H1 (cell line): ENCODE results near the gene EXD2. TPM values are rescaled to one million over a fixed set of nuclear protein-coding genes. Genes with fewer than 3 reads are reported as not detected.

Source experiments
- CHD7 ChIP-seq: fragments of 300-600 bp; sonication (generic); IDR thresholded peaks from 2 replicates; pipeline ENCODE4 v1.7.1; 2012; ENCODE audit warnings: low read length, moderate library complexity, mild to moderate bottlenecking, inconsistent platforms; ENCODE audit not compliant: insufficient replicate concordance
- MAFK ChIP-seq: IDR thresholded peaks from 2 replicates; pipeline ENCODE4 v1.6.1; 2012; ENCODE audit warnings: low read depth, mild to moderate bottlenecking, improper control_type of control experiment, low read length
- POLR2A ChIP-seq, 2 experiments: IDR thresholded peaks; 1 replicate in 1 of 2; 2 replicates in 1 of 2; pipeline ENCODE4 v1.6.1; 2011; ENCODE audit warnings: low read depth in 2 of 2, low read length in 2 of 2, mild to moderate bottlenecking in 2 of 2; ENCODE audit errors: control extremely low read depth in 1 of 2
- TBP ChIP-seq: IDR thresholded peaks from 2 replicates; pipeline ENCODE4 v1.6.1; 2011; ENCODE audit warnings: low read depth, low read length, improper control_type of control experiment
- USF2 ChIP-seq: IDR thresholded peaks from 2 replicates; pipeline ENCODE4 v1.6.1; 2011; ENCODE audit warnings: low read length, improper control_type of control experiment
- polyA plus RNA-seq, 7 experiments: library from polyadenylated mRNA; depleted of rRNA in 3 of 7; stranded (reverse) in 5 of 7; unstranded in 2 of 7; fragments of >200 nt in 5 of 7; fragments of 200-250 nt in 2 of 7; gene quantifications; 1 replicate in 5 of 7; 2 replicates in 1 of 7; 4 replicates in 1 of 7; pipeline versions ENCODE4 v1.2.1 to v1.2.3, GENCODE V29; 2011 to 2013; ENCODE audit warnings: missing spikeins in 2 of 7, mixed read lengths in 2 of 7
- total RNA-seq: library from RNA; stranded (reverse); fragmentation: NEBNext Ultra II Directional; extraction: Animal tissue kit (Norgen Biotek cat#: 25700); gene quantifications from 2 replicates; pipeline ENCODE4 v1.2.1, GENCODE V29; 2021

EXD2 gene
- total and polyA plus RNA-seq, 2 of the 8 experiments (the other 6 are each of a cell fraction or from before 2014, with no cell fraction given) = 11.9 to 25.9 TPM

- TF ChIP-seq CHD7 (no peak), USF2 (no peak), MAFK (no peak), TBP (no peak), POLR2A (IDR thresholded peaks at IDR 0.05; ENCODE audit: control extremely low read depth in 1 of 2, low read depth in 2 of 2, low read length in 2 of 2) (no peak)
Observed at GRCh38 chr14:69285661-69286255, 94.5 kb downstream of the EXD2 start (continued).
